K562 (cell line): ENCODE results near the gene NEURL2. TPM values are rescaled to one million over a fixed set of nuclear protein-coding genes. Genes with fewer than 3 reads are reported as not detected.

Experiments used
- C11orf30 ChIP-seq: fragments of 450-650 bp; IDR thresholded peaks from 2 replicates; pipeline ENCODE4 v1.6.1; 2016; ENCODE audit warnings: low read depth, mild to moderate bottlenecking
- FOS ChIP-seq: IDR thresholded peaks from 3 replicates; pipeline ENCODE4 v1.6.1; 2011; ENCODE audit not compliant: insufficient read length; ENCODE audit errors: extremely low read depth
- FOXK1 ChIP-seq: sonication (generic); formaldehyde crosslinking; IDR thresholded peaks from 2 replicates; pipeline ENCODE4 v1.8.0; 2022; ENCODE audit warnings: missing genetic modification reagents, mild to moderate bottlenecking, borderline replicate concordance
- GATA2 ChIP-seq: sonication (generic); formaldehyde crosslinking; IDR thresholded peaks from 2 replicates; pipeline ENCODE4 v1.4.0; 2020; ENCODE audit warnings: mild to moderate bottlenecking, missing genetic modification reagents
- MEF2D ChIP-seq: conservative IDR thresholded peaks from 2 replicates; pipeline ENCODE4 v1.6.1; 2016; ENCODE audit warnings: low read depth, missing genetic modification characterization, missing compliant biosample characterization
- MXD1 ChIP-seq: fragments of 250-450 bp; sonication (Bioruptor Pico); IDR thresholded peaks from 2 replicates; pipeline ENCODE4 v1.8.0; 2021; ENCODE audit warnings: borderline replicate concordance, mild to moderate bottlenecking, moderate library complexity; ENCODE audit not compliant: poor library complexity, severe bottlenecking
- RBM39 ChIP-seq: fragments of 200-400 bp; formaldehyde crosslinking; optimal IDR thresholded peaks from 2 replicates; pipeline ENCODE3; 2018; ENCODE audit warnings: low read depth, low read length
- SMARCC2 ChIP-seq: fragments of 450-650 bp; IDR thresholded peaks from 2 replicates; pipeline ENCODE4 v1.6.1; 2017; ENCODE audit warnings: antibody characterized with exemption, moderate library complexity, mild to moderate bottlenecking, low read depth
- SREBF2 ChIP-seq: sonication (generic); formaldehyde crosslinking; IDR thresholded peaks from 2 replicates; pipeline ENCODE4 v1.4.0; 2020; ENCODE audit warnings: mild to moderate bottlenecking, missing genetic modification reagents
- SRSF9 ChIP-seq: fragments of 200-400 bp; formaldehyde crosslinking; IDR thresholded peaks from 2 replicates; pipeline ENCODE4 v1.6.1; 2017; ENCODE audit warnings: low read depth, low read length, borderline replicate concordance
- TBP ChIP-seq: optimal IDR thresholded peaks from 2 replicates; pipeline ENCODE3; 2011; ENCODE audit warnings: low read depth, low read length, improper control_type of control experiment
- THRAP3 ChIP-seq: fragments of 450-650 bp; IDR thresholded peaks from 2 replicates; pipeline ENCODE4 v1.6.1; 2016; ENCODE audit warnings: mild to moderate bottlenecking, inconsistent platforms, borderline replicate concordance
- ZBED1 ChIP-seq: IDR thresholded peaks from 2 replicates; pipeline ENCODE4 v1.6.1; 2014
- ZBTB11 ChIP-seq, 3 experiments: fragments of 200-800 bp in 1 of 3; fragments of 250-450 bp in 1 of 3; fragments of 450-650 bp in 1 of 3; sonication (Bioruptor Pico) in 1 of 3; sonication (Bioruptor generic) in 1 of 3; formaldehyde crosslinking in 1 of 3; IDR thresholded peaks; 2 replicates each; pipeline versions ENCODE4 v1.6.1 to v1.8.0; 2016 to 2022; ENCODE audit warnings: mild to moderate bottlenecking in 2 of 3, missing genetic modification characterization in 2 of 3, missing compliant biosample characterization in 1 of 3, moderate library complexity in 1 of 3
- ZFP1 ChIP-seq: fragments of 450-650 bp; formaldehyde crosslinking; IDR thresholded peaks from 2 replicates; pipeline ENCODE4 v1.4.0; 2020; ENCODE audit warnings: mild to moderate bottlenecking, mixed read lengths
- ZNF24 ChIP-seq: fragments of 450-650 bp; IDR thresholded peaks from 2 replicates; pipeline ENCODE4 v1.6.1; 2016
- ZNF3 ChIP-seq: fragments of 250-450 bp; sonication (Bioruptor Pico); IDR thresholded peaks from 2 replicates; pipeline ENCODE4 v1.5.0; 2021; ENCODE audit warnings: mild to moderate bottlenecking, moderate library complexity
- ZNF57 ChIP-seq: fragments of 450-650 bp; formaldehyde crosslinking; IDR thresholded peaks from 2 replicates; pipeline ENCODE4 v1.4.0; 2020; ENCODE audit warnings: mild to moderate bottlenecking, moderate library complexity
- ZNF584 ChIP-seq: fragments of 200-800 bp; sonication (Bioruptor generic); IDR thresholded peaks from 2 replicates; pipeline ENCODE4 v1.6.1; 2016; ENCODE audit warnings: low read depth, mild to moderate bottlenecking, missing genetic modification characterization, missing compliant biosample characterization
- ZNF79 ChIP-seq: fragments of 250-450 bp; sonication (Bioruptor Pico); IDR thresholded peaks from 2 replicates; pipeline ENCODE4 v1.4.0; 2020; ENCODE audit warnings: low read depth, mild to moderate bottlenecking, moderate library complexity
- polyA plus RNA-seq, 8 experiments: library from polyadenylated mRNA; depleted of rRNA in 4 of 8; stranded (reverse) in 5 of 8; unstranded in 3 of 8; fragments of >200 nt; fragmentation: Nextera tagmentation in 2 of 8; fragmentation: Illumina TruSeq in 1 of 8; extraction: Ambion mirVana in 2 of 8; extraction: Trizol in 1 of 8; gene quantifications; 2 replicates each; pipeline versions ENCODE4 v1.2.1 to v1.2.3, GENCODE V29; 2011 to 2014; ENCODE audit warnings: inconsistent platforms in 1 of 8, missing spikeins in 1 of 8
- total RNA-seq, 7 experiments: library from RNA; depleted of rRNA in 6 of 7; stranded (reverse); fragments of >200 nt in 6 of 7; fragmentation: Illumina TruSeq in 2 of 7; extraction: Trizol in 2 of 7; gene quantifications; 2 replicates each; pipeline versions ENCODE4 v1.2.1 to v1.2.3, GENCODE V29; 2011 to 2021; ENCODE audit warnings: low replicate concordance in 1 of 7
- TF ChIP-seq, protein P1 (sequence below): IDR thresholded peaks from 2 replicates; pipeline ENCODE4 v1.6.1; 2016; ENCODE audit warnings: missing genetic modification characterization, missing compliant biosample characterization
- TF ChIP-seq, protein P2 (sequence below): sonication (generic); formaldehyde crosslinking; IDR thresholded peaks from 2 replicates; pipeline ENCODE4 v1.8.1; 2023; ENCODE audit warnings: mild to moderate bottlenecking, missing genetic modification reagents

The NEURL2 gene
- total and polyA plus RNA-seq, 9 of the 15 experiments (the other 6 are each of a cell fraction or from before 2014, with no cell fraction given), result 0.22 to 1.9 (median 0.50) TPM; not detected in 1

DNA sequence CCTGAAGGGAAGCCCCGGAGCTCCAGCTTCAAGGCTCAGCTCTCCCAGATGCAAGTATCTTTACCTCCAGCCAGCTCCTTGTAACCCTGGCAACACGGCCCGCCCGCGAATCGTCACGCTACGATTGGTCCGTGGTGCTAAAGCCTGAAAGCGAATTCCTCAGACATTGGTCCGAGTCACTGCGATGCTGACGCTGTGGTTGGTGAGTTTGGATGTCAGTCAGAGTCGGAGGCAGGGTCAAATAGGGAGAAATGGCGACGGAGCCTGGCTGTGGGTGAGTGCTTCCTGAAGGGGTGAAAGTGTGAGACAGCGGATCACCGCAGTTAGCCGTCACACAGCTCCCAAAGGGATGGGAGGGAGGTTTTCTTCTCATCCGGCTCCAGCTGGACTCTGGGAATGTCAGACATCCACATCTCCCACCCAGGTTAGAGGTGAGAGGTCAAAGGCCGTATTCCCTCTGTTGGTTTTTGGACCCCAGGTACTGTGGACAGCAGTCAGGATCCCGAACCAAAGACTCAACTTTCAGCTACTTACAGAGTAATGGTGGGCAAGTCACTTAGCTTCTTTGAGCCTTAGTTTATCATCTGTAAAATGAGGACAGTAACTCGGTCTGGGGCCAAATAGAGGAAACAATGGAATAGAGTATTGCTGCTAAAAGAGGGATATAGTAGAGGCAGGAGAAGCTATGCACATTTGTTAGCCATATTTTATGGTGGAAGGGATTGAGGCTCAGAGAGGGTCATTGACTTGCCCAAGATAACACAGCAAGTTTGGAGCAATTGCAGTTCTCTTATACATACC lies 9.8 kb downstream of the NEURL2 start, which contains the start of gene ZSWIM1 (continued):
- TF ChIP-seq, protein P1, sequence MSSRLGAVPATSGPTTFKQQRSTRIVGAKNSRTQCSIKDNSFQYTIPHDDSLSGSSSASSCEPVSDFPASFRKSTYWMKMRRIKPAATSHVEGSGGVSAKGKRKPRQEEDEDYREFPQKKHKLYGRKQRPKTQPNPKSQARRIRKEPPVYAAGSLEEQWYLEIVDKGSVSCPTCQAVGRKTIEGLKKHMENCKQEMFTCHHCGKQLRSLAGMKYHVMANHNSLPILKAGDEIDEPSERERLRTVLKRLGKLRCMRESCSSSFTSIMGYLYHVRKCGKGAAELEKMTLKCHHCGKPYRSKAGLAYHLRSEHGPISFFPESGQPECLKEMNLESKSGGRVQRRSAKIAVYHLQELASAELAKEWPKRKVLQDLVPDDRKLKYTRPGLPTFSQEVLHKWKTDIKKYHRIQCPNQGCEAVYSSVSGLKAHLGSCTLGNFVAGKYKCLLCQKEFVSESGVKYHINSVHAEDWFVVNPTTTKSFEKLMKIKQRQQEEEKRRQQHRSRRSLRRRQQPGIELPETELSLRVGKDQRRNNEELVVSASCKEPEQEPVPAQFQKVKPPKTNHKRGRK (tag), result no peak
- TF ChIP-seq THRAP3, result no peak
- TF ChIP-seq, protein P2, sequence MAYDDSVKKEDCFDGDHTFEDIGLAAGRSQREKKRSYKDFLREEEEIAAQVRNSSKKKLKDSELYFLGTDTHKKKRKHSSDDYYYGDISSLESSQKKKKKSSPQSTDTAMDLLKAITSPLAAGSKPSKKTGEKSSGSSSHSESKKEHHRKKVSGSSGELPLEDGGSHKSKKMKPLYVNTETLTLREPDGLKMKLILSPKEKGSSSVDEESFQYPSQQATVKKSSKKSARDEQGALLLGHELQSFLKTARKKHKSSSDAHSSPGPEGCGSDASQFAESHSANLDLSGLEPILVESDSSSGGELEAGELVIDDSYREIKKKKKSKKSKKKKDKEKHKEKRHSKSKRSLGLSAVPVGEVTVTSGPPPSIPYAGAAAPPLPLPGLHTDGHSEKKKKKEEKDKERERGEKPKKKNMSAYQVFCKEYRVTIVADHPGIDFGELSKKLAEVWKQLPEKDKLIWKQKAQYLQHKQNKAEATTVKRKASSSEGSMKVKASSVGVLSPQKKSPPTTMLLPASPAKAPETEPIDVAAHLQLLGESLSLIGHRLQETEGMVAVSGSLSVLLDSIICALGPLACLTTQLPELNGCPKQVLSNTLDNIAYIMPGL, result no peak
- peak; percentile 68 for TF ChIP-seq C11orf30
- no peak for TF ChIP-seq ZNF3
- no peak for TF ChIP-seq MEF2D
- no peak for TF ChIP-seq SRSF9
- no peak for TF ChIP-seq ZBTB11 (CRISPR knock-in tag; IDR thresholded peaks at IDR 0.05)
- TF ChIP-seq ZNF57, result no peak
- TF ChIP-seq FOXK1 (CRISPR knock-in tag), result no peak
- TF ChIP-seq ZNF79 (CRISPR knock-in tag), result no peak
- TF ChIP-seq GATA2 (CRISPR knock-in tag), result no peak
- TF ChIP-seq MXD1 (CRISPR knock-in tag), result no peak
- TF ChIP-seq ZBED1, result no peak
- no peak for TF ChIP-seq SREBF2 (CRISPR knock-in tag)
- TF ChIP-seq SMARCC2, result no peak
- TF ChIP-seq TBP, result peak; percentile 97
- TF ChIP-seq FOS, result peak; percentile 100
- TF ChIP-seq RBM39, result no peak
- TF ChIP-seq ZNF584 (CRISPR knock-in tag), result no peak
- 0 out of 2 replicates have a peak, but pooled peaks have one; percentile 16 for TF ChIP-seq ZNF24
- no peak for TF ChIP-seq ZFP1 (CRISPR knock-in tag)
